Limb (tissue), 2 donors: ENCODE data around the gene DNAH1.

Experiments
- DNase-seq, 2 donors: peaks; one replicate each; pipeline ENCODE4 v3.0.0-alpha.2; 2016; ENCODE audit errors: extremely low spot score in 2 of 2

Gene DNAH1

DNA sequence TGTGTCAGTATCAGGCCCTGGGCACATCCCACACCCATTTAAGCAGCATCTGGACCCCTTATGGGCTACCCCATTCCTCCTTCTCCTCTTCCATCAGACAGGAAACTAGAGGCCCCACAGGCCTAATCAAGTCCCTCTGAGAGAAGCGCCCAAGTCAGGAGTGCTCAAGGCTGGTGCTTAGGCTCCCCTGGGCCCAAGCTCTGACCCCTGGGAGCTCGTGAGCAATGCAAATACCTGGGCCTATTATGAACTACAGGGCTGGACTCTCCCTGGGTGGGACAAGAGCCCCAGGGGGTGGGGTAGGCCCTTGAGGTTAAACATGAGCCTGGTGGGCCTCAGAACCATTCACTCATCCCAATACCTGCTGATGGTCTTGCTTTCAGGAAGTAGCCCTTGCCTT is 71.4 kb downstream of the DNAH1 start:
- DNase-seq, result no peak

- DNase-seq, result no peak
These were observed 72.3 kb downstream of the DNAH1 start for GRCh38 chr3:52388348-52388821.

DNA sequence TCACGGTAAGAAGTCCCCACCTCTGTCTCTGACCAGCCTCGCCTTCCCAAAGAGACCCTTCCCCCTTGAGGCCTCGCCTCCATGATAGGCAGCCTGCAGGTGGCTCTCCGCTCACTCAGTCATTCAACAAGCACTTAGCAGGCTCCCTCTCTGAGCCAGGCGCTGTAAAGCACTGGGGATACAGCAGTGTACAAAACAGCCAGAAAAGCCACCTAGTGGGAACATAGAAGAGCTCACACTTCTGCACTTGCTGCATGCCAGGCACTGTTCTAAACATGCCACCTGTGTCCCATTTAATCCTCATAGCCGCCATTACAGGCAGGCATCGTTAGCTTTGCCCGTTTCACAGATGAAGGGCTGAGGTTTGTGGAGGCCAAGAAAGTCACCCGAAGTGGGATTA is 72.8 kb downstream of the DNAH1 start:
- no peak for DNase-seq

- DNase-seq, result no peak
These were observed 75.0 kb downstream of the DNAH1 start for GRCh38 chr3:52391096-52391495.

DNA sequence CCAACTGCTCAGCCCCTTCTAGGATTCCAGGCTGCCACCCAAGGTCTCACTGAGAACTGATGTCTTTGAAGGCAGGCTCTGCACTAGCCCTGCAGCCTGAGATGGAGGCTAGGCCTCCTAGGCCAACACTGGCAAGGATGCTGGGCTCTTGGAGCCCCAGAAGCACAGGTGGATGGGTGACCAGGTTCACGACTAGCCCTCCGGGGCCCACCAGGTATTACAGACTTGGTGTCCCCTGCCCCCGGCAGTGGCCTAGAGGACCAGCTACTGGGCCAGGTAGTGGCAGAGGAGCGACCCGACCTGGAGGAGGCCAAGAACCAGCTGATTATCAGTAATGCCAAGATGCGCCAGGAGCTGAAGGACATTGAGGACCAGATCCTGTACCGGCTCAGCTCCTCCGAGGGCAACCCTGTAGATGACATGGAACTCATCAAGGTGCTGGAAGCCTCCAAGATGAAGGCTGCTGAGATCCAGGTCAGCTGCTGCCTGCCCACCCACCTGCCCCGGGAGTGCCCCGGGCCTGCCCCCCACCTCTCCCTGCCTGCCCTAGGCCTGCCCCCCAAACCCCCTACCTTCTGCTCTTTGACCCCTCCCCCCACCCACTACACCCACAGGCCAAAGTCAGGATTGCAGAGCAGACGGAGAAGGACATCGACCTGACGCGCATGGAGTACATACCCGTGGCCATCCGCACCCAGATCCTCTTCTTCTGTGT is 76.3 kb downstream of the DNAH1 start:
- DNase-seq, result no peak

DNA sequence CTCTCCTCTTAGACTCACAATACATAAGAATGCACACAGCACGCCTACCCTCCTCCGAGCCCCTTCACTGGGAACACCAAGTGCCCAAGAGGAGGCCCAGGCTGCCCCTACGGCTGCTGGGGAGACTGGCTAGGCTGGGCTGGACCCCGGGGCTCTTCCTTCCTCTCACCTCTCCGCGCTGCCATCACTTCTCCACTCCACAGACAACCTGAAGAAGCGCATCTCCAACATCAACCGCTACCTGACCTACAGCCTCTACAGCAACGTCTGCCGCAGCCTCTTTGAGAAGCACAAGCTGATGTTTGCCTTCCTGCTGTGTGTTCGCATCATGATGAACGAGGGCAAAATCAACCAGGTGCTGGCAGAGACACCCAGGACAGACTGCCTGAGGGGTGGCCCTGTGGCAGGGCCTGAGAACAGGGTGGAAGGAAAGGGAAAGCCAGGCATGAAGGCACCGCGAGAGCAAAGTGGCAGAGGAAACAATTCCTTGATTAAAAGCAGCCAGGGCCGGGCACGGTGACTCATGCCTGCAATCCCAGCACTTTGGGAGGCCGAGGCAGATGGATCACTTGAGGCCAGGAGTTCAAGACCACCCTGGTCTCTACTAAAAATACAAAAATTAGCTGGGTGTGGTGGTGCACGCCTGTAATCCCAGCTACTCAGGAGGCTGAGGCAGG is 77.2 kb downstream of the DNAH1 start:
- DNase-seq, result no peak

GRCh38 chr3:52393959-52394670 is 78.0 kb downstream of the DNAH1 start:
- no peak for DNase-seq

DNA sequence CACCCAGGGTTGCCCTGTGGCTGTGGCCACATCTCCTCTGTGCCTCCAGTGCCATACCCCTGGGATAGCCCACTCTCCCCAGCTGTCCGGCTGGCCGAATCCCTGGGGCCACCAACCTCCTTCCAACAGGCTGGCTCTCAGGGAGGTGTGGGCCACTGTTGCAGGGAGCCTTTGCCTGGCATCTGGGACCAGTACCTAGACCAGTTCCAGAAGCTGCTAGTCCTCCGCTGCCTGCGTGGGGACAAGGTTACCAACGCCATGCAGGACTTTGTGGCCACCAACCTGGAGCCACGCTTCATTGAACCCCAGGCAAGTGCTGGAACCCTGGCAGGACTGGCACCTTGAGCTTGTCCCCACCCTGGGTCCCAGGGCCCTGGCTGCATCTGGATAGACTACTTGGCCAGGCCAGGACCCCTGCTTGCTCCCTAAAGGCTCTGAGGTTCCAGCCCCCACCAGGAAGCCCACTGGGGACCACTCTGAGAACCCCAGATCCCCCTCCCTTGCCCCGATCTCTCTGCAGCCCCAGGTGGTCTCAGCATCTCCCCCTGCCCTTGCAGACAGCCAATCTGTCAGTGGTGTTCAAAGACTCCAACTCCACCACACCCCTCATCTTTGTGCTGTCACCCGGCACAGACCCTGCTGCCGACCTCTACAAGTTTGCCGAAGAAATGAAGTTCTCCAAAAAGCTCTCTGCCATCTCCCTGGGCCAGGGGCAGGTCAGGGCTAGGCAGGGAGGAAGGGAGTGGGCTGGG is 78.8 kb downstream of the DNAH1 start:
- no peak for DNase-seq

DNA sequence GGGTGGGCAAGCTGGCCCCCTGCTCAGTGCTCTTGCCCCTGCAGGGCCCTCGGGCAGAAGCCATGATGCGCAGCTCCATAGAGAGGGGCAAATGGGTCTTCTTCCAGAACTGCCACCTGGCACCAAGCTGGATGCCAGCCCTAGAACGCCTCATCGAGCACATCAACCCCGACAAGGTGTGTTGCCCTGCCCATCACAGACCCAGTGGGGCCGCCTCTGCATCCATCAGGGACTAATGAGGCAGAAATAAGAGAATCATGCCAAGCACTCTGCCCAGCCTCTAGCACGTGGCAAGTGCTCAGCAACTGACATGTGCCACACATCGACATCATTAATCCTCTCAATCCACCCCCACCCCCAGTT is 79.4 kb downstream of the DNAH1 start:
- DNase-seq, result no peak

DNA sequence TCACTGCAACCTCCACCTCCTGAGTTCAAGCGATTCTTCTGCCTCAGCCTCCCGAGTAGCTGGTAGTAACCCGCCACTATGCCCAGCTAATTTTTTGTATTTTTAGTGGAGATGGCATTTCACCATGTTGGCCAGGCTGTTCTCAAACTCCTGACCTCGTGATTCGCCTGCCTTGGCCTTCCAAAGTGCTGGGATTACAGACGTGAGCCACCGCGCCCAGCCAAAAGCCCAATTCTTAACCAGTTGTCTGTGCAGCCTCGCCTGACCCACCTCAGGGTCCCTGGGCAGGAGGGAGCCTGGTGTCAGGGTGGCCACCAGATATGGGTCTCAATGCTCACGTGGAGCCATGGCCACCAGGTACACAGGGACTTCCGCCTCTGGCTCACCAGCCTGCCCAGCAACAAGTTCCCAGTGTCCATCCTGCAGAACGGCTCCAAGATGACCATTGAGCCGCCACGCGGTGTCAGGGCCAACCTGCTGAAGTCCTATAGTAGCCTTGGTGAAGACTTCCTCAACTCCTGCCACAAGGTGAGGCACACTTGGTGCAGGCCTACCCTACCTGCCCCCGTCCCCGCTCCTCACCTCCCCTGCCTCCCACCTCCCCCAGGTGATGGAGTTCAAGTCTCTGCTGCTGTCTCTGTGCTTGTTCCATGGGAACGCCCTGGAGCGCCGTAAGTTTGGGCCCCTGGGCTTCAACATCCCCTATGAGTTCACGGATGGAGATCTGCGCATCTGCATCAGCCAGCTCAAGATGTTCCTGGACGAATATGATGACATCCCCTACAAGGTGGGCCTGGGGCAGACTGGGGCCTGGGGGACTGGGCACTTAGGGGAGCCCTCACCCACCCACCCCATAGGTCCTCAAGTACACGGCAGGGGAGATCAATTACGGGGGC is 80.1 kb downstream of the DNAH1 start:
- no peak for DNase-seq

- DNase-seq, result no peak
These were observed 80.9 kb downstream of the DNAH1 start for GRCh38 chr3:52396907-52397591.

DNA sequence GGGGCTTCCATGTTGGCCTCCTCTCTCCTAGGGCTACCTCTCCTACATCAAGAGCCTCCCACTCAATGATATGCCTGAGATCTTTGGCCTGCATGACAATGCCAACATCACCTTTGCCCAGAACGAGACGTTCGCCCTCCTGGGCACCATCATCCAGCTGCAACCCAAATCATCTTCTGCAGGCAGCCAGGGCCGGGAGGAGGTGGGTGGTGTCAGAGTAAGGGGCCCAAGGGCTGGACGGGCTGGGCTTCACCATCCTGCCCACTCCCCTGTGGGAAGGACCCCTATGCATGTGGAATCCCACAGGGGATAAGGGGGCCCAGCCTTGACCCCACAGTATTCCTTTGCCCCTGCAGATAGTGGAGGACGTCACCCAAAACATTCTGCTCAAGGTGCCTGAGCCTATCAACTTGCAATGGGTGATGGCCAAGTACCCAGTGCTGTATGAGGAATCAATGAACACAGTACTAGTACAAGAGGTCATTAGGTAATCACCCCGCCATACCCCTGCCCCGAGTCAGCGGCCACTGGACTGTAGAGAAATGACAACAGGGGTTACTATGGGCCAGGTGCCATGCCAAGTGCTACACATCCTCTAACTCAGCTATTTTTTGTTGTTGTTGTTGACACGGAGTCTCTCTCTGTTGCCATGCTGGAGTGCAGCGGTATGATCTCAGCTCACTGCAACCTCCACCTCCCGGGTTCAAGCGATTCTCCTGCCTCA is 81.7 kb downstream of the DNAH1 start:
- DNase-seq, result no peak

DNA sequence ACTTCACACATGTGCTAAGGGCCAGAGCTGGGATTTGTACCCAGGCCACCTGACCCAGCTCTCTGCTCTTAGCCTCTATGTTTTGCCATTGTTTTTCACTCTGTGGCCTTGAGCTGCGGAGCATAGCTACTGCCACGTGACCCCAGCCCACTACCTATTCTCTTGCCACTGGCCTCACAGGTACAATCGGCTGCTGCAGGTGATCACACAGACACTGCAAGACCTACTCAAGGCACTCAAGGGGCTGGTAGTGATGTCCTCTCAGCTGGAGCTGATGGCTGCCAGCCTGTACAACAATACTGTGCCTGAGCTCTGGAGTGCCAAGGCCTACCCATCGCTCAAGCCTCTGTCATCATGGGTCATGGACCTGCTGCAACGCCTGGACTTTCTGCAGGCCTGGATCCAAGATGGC is 82.6 kb downstream of the DNAH1 start:
- no peak for DNase-seq

GRCh38 chr3:52399131-52399530 is 83.0 kb downstream of the DNAH1 start:
- DNase-seq, result no peak

DNA sequence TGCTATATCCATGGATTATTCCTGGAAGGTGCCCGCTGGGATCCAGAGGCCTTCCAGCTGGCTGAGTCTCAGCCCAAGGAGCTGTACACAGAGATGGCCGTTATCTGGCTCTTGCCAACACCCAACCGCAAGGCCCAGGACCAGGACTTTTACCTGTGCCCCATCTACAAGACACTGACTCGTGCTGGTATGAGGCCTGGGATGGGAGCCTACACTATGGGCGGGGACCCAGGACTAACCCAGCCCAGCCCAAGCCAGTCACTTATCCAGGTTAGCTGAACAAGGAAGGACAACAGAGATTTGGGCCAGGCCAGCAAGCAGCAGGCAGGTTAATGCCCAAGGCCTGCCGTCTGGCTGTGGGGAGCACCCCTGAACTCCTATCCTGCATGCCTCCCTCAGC is 83.5 kb downstream of the DNAH1 start:
- no peak for DNase-seq

GRCh38 chr3:52400275-52400793 is 84.2 kb downstream of the DNAH1 start:
- no peak for DNase-seq

DNA sequence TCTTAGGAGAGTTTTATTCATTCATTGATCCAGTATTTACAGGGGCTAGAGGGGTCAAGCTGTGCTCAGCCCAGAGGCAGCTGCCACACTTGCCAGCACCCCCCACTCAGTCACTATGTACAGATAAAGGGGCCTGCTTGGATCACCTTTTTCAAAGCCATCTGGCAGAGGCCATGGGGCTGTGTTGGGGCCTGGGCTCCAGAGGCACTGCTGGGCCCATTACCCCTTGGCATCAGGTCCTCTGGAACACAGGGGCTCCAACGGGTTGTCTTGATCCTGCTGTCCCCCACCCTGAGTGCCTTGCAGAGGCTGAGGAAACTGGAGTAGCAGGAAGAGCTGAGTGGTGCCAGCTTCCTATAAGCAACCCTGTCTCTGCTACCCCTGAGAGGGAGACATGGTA is 84.9 kb downstream of the DNAH1 start:
- no peak for DNase-seq

DNA sequence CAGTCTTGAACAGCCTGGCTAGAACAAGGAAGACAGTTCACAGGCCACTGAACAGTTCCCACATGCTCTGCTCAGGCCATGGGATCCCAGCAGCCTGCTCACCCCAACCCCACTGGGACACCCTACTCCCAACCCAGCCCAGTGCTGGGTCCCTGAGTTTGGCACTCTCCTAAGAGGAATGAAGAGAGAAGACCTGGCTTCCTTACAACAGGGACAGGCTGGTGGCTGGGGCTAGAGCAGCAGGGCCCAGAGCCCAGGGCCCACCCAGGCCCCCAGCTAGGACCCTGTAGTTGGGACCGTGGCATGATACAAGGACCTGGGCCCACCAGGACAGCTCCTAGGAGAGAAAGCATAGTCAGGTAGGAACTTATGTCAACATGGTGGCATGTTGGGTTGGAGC is 85.4 kb downstream of the DNAH1 start:
- DNase-seq, result no peak

DNA sequence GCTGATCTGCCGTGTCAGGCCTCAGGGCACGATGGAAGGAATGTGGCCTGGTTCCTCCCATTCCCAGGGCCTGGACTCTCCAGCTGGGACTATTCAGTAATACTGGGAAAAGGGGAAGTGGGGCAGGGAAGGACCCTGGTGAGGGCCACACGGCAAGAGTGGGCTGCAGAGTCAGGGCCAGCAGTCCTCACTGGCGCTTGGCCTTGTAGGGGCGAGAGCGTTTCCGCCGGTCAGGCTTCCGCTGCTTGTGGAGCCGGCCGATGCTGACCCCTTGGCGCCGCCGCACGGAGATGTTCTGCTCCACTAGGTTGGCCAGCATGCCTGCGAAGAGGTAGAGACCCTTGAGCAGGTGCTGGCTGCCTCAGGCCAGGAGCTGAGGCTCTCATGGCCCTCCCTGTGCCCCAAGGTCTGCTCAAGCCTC is 86.0 kb downstream of the DNAH1 start:
- no peak for DNase-seq
